ENCODE results near the gene TBL2. TPM values are rescaled to one million over a fixed set of nuclear protein-coding genes. Genes with fewer than 3 reads are reported as not detected.

Gene TBL2
- total and polyA plus RNA-seq, 2 of the 4 experiments (the other 2 are of a cell fraction), result 72.6 to 94.1 TPM

DNA sequence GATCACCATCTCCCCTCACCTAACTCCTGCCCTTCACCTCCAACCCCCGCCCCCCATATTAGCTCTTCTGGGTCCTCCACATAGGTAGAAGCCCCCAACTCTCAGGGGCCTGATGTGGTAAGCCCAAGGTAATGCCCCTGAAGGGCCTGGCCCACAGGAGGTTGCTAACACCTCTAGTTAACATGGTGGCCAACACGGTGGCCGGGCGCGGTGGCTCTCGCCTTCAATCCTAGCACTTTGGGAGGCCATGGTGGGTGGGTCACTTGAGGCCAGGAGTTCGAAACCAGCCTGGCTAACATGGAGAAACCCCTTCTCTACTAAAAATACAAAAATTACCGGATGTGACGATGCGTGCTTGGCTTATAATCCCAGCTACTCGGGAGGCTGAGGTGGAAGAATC, 46.9 kb upstream of the TBL2 start:
- no peak overlapping the region for H4K8ac ChIP-seq (ENCODE audit: low read depth in 2 of 2, low read length in 2 of 2)
- H3K4ac ChIP-seq (ENCODE audit: low read depth, low read length), result no peak overlapping the region
- H3K27me3 ChIP-seq (ENCODE audit: control insufficient read depth, insufficient read depth, low read length), result peaks cover 71% of the 10 kb centered on the region
- ATAC-seq (ENCODE audit: low read depth) (no peak), DNase-seq (no peak)
- no peak overlapping the region for H2BK120ac ChIP-seq (ENCODE audit: low read depth, low read length)
- no peak overlapping the region for H2AK5ac ChIP-seq (ENCODE audit: low read depth, low read length)
- no peak overlapping the region for H3K4me3 ChIP-seq (ENCODE audit: insufficient read depth, low read depth, low read length)
- H4K20me1 ChIP-seq (ENCODE audit: insufficient read depth, low read length), result no peaks in the 10 kb centered on the region
- no CpG with 5 or more reads among the region's 11 CpGs for WGBS, 2 experiments (ENCODE audit: extremely low coverage in 2 of 2, insufficient read length in 1 of 2)
- TF ChIP-seq MAZ (IDR thresholded peaks at IDR 0.05; ENCODE audit: borderline replicate concordance, low read depth, low read length) (no peak), MXI1 (IDR thresholded peaks at IDR 0.05; ENCODE audit: borderline replicate concordance, low read depth, low read length) (no peak), SMC3 (IDR thresholded peaks at IDR 0.05; ENCODE audit: low read depth, low read length) (no peak), POLR2A (IDR thresholded peaks at IDR 0.05; ENCODE audit: low read depth, low read length) (no peak), NFE2L2 (IDR thresholded peaks at IDR 0.05; ENCODE audit: low read depth, low read length) (no peak), CEBPB (IDR thresholded peaks at IDR 0.05; ENCODE audit: low read depth, low read length) (no peak), RAD21 (IDR thresholded peaks at IDR 0.05; ENCODE audit: low read length) (no peak), FOS (IDR thresholded peaks at IDR 0.05; ENCODE audit: low read depth, low read length) (no peak), RFX5 (IDR thresholded peaks at IDR 0.05; ENCODE audit: low read depth, low read length) (no peak), BHLHE40 (IDR thresholded peaks at IDR 0.05; ENCODE audit: low read depth, low read length) (no peak), RCOR1 (IDR thresholded peaks at IDR 0.05; ENCODE audit: insufficient replicate concordance, low read length) (no peak), CHD1 (IDR thresholded peaks at IDR 0.05; ENCODE audit: low read depth, low read length) (no peak), MAFK (IDR thresholded peaks at IDR 0.05; ENCODE audit: low read depth, low read length) (no peak)
- TF ChIP-seq, protein P1, sequence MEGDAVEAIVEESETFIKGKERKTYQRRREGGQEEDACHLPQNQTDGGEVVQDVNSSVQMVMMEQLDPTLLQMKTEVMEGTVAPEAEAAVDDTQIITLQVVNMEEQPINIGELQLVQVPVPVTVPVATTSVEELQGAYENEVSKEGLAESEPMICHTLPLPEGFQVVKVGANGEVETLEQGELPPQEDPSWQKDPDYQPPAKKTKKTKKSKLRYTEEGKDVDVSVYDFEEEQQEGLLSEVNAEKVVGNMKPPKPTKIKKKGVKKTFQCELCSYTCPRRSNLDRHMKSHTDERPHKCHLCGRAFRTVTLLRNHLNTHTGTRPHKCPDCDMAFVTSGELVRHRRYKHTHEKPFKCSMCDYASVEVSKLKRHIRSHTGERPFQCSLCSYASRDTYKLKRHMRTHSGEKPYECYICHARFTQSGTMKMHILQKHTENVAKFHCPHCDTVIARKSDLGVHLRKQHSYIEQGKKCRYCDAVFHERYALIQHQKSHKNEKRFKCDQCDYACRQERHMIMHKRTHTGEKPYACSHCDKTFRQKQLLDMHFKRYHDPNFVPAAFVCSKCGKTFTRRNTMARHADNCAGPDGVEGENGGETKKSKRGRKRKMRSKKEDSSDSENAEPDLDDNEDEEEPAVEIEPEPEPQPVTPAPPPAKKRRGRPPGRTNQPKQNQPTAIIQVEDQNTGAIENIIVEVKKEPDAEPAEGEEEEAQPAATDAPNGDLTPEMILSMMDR (conservative IDR thresholded peaks at IDR 0.05; ENCODE audit: low read depth, low read length), result no peak
- TF ChIP-seq, protein P2, sequence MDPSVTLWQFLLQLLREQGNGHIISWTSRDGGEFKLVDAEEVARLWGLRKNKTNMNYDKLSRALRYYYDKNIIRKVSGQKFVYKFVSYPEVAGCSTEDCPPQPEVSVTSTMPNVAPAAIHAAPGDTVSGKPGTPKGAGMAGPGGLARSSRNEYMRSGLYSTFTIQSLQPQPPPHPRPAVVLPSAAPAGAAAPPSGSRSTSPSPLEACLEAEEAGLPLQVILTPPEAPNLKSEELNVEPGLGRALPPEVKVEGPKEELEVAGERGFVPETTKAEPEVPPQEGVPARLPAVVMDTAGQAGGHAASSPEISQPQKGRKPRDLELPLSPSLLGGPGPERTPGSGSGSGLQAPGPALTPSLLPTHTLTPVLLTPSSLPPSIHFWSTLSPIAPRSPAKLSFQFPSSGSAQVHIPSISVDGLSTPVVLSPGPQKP (IDR thresholded peaks at IDR 0.05; ENCODE audit: borderline replicate concordance, low read depth, low read length), result no peak
- TF ChIP-seq, protein P3, sequence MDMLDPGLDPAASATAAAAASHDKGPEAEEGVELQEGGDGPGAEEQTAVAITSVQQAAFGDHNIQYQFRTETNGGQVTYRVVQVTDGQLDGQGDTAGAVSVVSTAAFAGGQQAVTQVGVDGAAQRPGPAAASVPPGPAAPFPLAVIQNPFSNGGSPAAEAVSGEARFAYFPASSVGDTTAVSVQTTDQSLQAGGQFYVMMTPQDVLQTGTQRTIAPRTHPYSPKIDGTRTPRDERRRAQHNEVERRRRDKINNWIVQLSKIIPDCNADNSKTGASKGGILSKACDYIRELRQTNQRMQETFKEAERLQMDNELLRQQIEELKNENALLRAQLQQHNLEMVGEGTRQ (IDR thresholded peaks at IDR 0.05; ENCODE audit: low read depth, low read length), result no peak
- H3K14ac ChIP-seq (replicated peaks; ENCODE audit: low read depth, low read length), result no peak overlapping the region
- H3K9ac ChIP-seq (ENCODE audit: low read depth, low read length), result no peak overlapping the region
- no peaks in the 10 kb centered on the region for H3K9me3 ChIP-seq (ENCODE audit: control insufficient read depth, insufficient read depth, low read length)
- no peak overlapping the region for H2AK9ac ChIP-seq (replicated peaks; ENCODE audit: low read depth, low read length, poor library complexity)
- H3K56ac ChIP-seq (ENCODE audit: extremely low read depth, insufficient read depth, low read length), result no peak overlapping the region
- dilution Hi-C loops (cut with HindIII; ENCODE audit: low sequenced_read_pairs, unreplicated experiment) (no loop called here), intact Hi-C loops (cut with micrococcal nuclease) (loop anchor here (5.0 kb wide), 1 partner anchor 42 kb away; the partner anchor contains the start of gene VPS37D), in situ Hi-C loops (cut with MboI; ENCODE audit: low sequenced_read_pairs) (no loop called here)
- no TSS peak for BruUV-seq (replicated peaks)
- no peak overlapping the region for H3K4me2 ChIP-seq (ENCODE audit: low read depth, low read length)
- ChIA-PET POLR2A (ENCODE audit: unreplicated experiment) (no interaction called here), CTCF (no interaction called here)
- H2AFZ ChIP-seq (replicated peaks; ENCODE audit: low read length, poor library complexity), result no peak overlapping the region
- no peak overlapping the region for H2BK5ac ChIP-seq (ENCODE audit: low read depth, low read length, poor library complexity, severe bottlenecking)
- H2BK15ac ChIP-seq (ENCODE audit: low read depth, low read length), result no peak overlapping the region
- H3K79me1 ChIP-seq (ENCODE audit: low read depth in 1 of 2, low read length in 2 of 2), result no peaks in the 10 kb centered on the region
- H3K4me1 ChIP-seq (ENCODE audit: control insufficient read depth, insufficient read depth, low read length), result peaks cover 5% of the 10 kb centered on the region; the same call in 1 of the 2 replicates
- no peak overlapping the region for H3K23ac ChIP-seq (ENCODE audit: low read depth, low read length)
- H3K27ac ChIP-seq (ENCODE audit: insufficient read depth, low read length), result no peak overlapping the region
- no peak overlapping the region for H4K91ac ChIP-seq (ENCODE audit: insufficient read depth, low read depth, low read length)
- H3K18ac ChIP-seq (ENCODE audit: low read depth, low read length), result no peak overlapping the region
- no peaks in the 10 kb centered on the region for H3K36me3 ChIP-seq (ENCODE audit: control insufficient read depth, insufficient read depth, low read length)
- no peak overlapping the region for H4K5ac ChIP-seq (ENCODE audit: low read depth, low read length)
- H3K9me1 ChIP-seq (ENCODE audit: insufficient read depth, low read length), result no peaks in the 10 kb centered on the region
- no peak overlapping the region for H2BK20ac ChIP-seq (ENCODE audit: low read depth, low read length)

Measured in IMR-90 (cell line).